ENCODE results near the gene SLC25A21.

SLC25A21 gene

GRCh38 chr14:36755756-36756155, 416.6 kb downstream of the SLC25A21 start:
- DNase-seq (ENCODE audit: extremely low spot score, insufficient read length, low read depth): no peak
- no peak for FAIRE-seq

- no peak for FAIRE-seq
- DNase-seq (ENCODE audit: extremely low spot score, insufficient read length, low read depth): no peak
Observed at GRCh38 chr14:36751920-36752319, 420.5 kb downstream of the SLC25A21 start.

- DNase-seq (ENCODE audit: extremely low spot score, insufficient read length, low read depth) (no peak), FAIRE-seq (no peak)
Observed at GRCh38 chr14:36751106-36751505, 421.3 kb downstream of the SLC25A21 start.

GRCh38 chr14:36750244-36750643, 422.2 kb downstream of the SLC25A21 start:
- DNase-seq (ENCODE audit: extremely low spot score, insufficient read length, low read depth) (no peak), FAIRE-seq (no peak)

GRCh38 chr14:36748610-36749213, 423.7 kb downstream of the SLC25A21 start:
- no peak for FAIRE-seq
- DNase-seq (ENCODE audit: extremely low spot score, insufficient read length, low read depth): no peak

GRCh38 chr14:36747411-36748184, 424.8 kb downstream of the SLC25A21 start:
- DNase-seq (ENCODE audit: extremely low spot score, insufficient read length, low read depth) (no peak), FAIRE-seq (no peak)

- DNase-seq (ENCODE audit: extremely low spot score, insufficient read length, low read depth) (no peak), FAIRE-seq (no peak)
Observed at GRCh38 chr14:36746872-36747271, 425.5 kb downstream of the SLC25A21 start.

- no peak for DNase-seq (ENCODE audit: extremely low spot score, insufficient read length, low read depth)
- no peak for FAIRE-seq
Observed at GRCh38 chr14:36741858-36742257, 430.5 kb downstream of the SLC25A21 start.

- DNase-seq (ENCODE audit: extremely low spot score, insufficient read length, low read depth) (no peak), FAIRE-seq (no peak)
Observed at GRCh38 chr14:36738269-36738668, 434.1 kb downstream of the SLC25A21 start.

- no peak for DNase-seq (ENCODE audit: extremely low spot score, insufficient read length, low read depth)
- FAIRE-seq: no peak
Observed at GRCh38 chr14:36726128-36726527, 446.3 kb downstream of the SLC25A21 start.

GRCh38 chr14:36724162-36724561, 448.2 kb downstream of the SLC25A21 start:
- DNase-seq (ENCODE audit: extremely low spot score, insufficient read length, low read depth) (no peak), FAIRE-seq (no peak)

GRCh38 chr14:36723530-36723929, 448.9 kb downstream of the SLC25A21 start:
- no peak for DNase-seq (ENCODE audit: extremely low spot score, insufficient read length, low read depth)
- no peak for FAIRE-seq

GRCh38 chr14:36721877-36722276, 450.5 kb downstream of the SLC25A21 start:
- DNase-seq (ENCODE audit: extremely low spot score, insufficient read length, low read depth) (no peak), FAIRE-seq (no peak)

- DNase-seq (ENCODE audit: extremely low spot score, insufficient read length, low read depth) (no peak), FAIRE-seq (no peak)
Observed at GRCh38 chr14:36720657-36721056, 451.7 kb downstream of the SLC25A21 start.

- no peak for DNase-seq (ENCODE audit: extremely low spot score, insufficient read length, low read depth)
- no peak for FAIRE-seq
Observed at GRCh38 chr14:36719823-36720222, 452.6 kb downstream of the SLC25A21 start.

GRCh38 chr14:36718216-36718615, 454.2 kb downstream of the SLC25A21 start:
- FAIRE-seq (no peak), DNase-seq (ENCODE audit: extremely low spot score, insufficient read length, low read depth) (no peak)

GRCh38 chr14:36717363-36717762, 455.0 kb downstream of the SLC25A21 start:
- DNase-seq (ENCODE audit: extremely low spot score, insufficient read length, low read depth) (no peak), FAIRE-seq (no peak)

GRCh38 chr14:36716614-36717184, 455.7 kb downstream of the SLC25A21 start:
- DNase-seq (ENCODE audit: extremely low spot score, insufficient read length, low read depth): no peak
- no peak for FAIRE-seq

GRCh38 chr14:36713960-36714703, 458.3 kb downstream of the SLC25A21 start:
- FAIRE-seq: no peak
- DNase-seq (ENCODE audit: extremely low spot score, insufficient read length, low read depth): no peak

- DNase-seq (ENCODE audit: extremely low spot score, insufficient read length, low read depth) (no peak), FAIRE-seq (no peak)
Observed at GRCh38 chr14:36707570-36707969, 464.8 kb downstream of the SLC25A21 start.

GRCh38 chr14:36702474-36702873, 469.9 kb downstream of the SLC25A21 start:
- no peak for FAIRE-seq
- DNase-seq (ENCODE audit: extremely low spot score, insufficient read length, low read depth): no peak

All from GM18507 (cell line).